ENCODE data around the gene ST6GALNAC1. TPM values are rescaled to one million over a fixed set of nuclear protein-coding genes. Genes with fewer than 3 reads are reported as not detected.

The ST6GALNAC1 gene, protein sequence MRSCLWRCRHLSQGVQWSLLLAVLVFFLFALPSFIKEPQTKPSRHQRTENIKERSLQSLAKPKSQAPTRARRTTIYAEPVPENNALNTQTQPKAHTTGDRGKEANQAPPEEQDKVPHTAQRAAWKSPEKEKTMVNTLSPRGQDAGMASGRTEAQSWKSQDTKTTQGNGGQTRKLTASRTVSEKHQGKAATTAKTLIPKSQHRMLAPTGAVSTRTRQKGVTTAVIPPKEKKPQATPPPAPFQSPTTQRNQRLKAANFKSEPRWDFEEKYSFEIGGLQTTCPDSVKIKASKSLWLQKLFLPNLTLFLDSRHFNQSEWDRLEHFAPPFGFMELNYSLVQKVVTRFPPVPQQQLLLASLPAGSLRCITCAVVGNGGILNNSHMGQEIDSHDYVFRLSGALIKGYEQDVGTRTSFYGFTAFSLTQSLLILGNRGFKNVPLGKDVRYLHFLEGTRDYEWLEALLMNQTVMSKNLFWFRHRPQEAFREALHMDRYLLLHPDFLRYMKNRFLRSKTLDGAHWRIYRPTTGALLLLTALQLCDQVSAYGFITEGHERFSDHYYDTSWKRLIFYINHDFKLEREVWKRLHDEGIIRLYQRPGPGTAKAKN
- polyA plus RNA-seq (2013, experiment 1 of 4): not detected
- polyA plus RNA-seq (2013, experiment 2 of 4): not detected
- polyA plus RNA-seq (2013, experiment 3 of 4): not detected
- not detected for polyA plus RNA-seq (2013, experiment 4 of 4)

DNA sequence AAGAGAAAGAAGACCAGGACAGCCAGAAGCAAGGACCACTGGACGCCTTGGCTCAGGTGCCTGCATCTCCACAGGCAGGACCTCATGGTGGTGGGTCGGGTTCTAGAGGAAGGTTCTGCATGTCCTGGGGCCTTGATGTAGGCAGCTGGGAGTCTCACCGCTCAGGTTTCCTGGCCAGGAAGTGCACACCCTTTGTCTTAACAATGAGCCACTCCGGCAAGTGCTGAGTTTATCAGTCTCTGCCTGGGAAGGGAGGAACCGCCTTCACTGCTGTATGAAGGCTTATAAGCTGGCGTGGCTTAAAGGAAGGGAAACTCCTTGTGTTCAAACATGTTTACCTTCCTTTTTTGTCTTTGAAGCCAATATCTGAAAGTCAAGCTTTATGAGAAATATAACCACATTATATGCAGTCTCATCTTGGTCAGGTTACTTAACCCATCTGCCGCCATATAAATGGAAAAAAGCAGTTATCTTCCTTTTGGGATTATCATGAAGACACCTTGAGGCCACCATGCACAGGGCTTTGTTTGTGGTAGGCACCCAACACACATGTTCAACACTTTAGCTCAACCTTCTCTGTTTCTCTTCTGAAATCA is at the start of gene ST6GALNAC1:
TSS of gene ST6GALNAC1 (minus strand) at position 205 of the 596 bp plus-strand sequence. CDS start at position 86, 119 bp downstream.
- H3K27ac ChIP-seq (ENCODE audit: insufficient read depth, low read depth, low read length, poor library complexity, severe bottlenecking): no peak within 1 kb of the TSS
- H3K36me3 ChIP-seq (ENCODE audit: control insufficient read depth, insufficient read depth, low read length): no peaks in the 10 kb centered on the region
- no peaks in the 10 kb centered on the region for H3K27me3 ChIP-seq (ENCODE audit: control insufficient read depth, insufficient read depth, low read length, poor library complexity, severe bottlenecking)
- H3K9me3 ChIP-seq (ENCODE audit: control insufficient read depth, low read length): no peaks in the 10 kb centered on the region
- 90 to 94% methylated on average over 7 of the region's 7 CpGs for WGBS, 2 experiments
- peaks cover 3% of the 10 kb centered on the region for H3K4me1 ChIP-seq (ENCODE audit: control insufficient read depth, insufficient read depth, low read length)
- H3K4me3 ChIP-seq (ENCODE audit: insufficient read depth, low read depth, low read length): no peak within 1 kb of the TSS

DNA sequence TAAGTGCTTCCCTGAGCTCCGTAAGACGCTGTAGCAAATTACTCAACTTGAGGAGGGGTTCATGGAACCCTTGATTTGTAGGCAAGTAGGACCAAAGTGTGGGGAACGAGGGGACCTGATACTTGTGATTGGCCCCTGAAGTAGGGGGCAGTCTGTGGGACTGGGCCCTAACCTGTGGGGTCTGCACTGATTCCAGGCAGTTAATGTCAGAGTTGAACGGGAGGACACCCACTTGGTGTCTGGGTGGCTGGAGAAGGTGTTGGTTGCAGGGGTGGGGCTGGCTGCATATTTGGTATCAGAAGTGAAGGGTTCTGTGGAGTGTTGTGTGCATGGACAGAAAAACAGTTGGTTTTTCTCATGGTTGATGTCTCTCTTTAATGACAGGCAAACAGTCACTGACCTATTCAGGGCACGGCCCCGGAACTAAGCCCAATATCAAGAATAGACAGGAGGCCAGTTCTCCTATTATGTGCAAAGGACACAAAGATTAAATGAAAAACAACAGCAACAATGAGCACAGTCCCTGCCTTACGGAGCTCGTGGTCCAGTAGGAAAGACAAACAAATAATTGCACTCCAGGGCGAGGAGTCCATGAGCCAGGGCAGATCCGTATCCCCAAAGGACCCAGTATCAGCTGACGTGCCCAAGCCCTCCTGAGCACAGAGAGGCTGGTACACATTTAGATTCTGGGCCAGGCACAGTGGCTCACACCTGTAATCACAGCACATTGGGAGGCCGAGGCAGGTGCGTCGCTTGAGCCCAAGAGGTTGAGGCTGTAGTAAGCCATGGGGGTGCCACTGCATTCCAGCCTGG is 48.0 kb upstream of the ST6GALNAC1 start:
- Histone ChIP-seq H3K36me3 (ENCODE audit: control insufficient read depth, insufficient read depth, low read length) (no peaks in the 10 kb centered on the region), H3K4me1 (ENCODE audit: control insufficient read depth, insufficient read depth, low read length) (no peaks in the 10 kb centered on the region), H3K27ac (ENCODE audit: insufficient read depth, low read depth, low read length, poor library complexity, severe bottlenecking) (no peak overlapping the region), H3K27me3 (ENCODE audit: control insufficient read depth, insufficient read depth, low read length, poor library complexity, severe bottlenecking) (no peaks in the 10 kb centered on the region), H3K9me3 (ENCODE audit: control insufficient read depth, low read length) (no peaks in the 10 kb centered on the region), H3K4me3 (ENCODE audit: insufficient read depth, low read depth, low read length) (no peak overlapping the region)
- 94 to 96% methylated on average over 14 of the region's 14 CpGs for WGBS, 2 experiments

DNA sequence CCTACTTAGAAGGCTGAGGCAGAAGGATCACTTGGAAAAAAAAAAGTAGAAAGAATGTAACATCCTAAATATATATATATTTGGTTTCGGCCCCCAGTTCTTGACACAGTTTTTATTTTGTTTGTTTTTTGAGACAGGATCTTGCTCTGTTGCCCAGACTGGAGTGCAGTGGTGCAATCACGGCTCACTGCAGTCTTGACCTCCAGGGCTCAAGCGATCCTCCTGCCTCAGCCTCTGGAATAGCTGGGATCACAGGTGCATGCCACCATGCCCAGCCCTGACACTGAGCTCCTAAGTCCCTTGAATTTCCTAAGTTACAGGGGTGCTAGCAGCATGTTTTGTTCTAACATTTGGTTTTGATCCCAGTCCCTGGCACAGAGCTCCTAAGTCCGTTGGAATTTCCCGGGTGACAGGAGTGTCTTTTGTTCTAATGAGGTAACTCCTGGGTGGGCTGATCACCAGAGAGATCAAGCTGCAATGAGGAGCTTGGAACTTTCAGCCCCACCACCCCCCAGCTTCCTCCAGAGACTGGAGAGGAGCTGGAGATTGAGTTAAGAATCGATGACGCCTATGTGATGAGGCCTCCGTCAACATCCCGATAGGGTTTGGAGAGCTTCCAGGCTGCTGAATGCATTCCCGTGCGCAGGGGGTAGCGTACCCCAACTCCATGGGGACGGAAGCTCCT is 47.2 kb upstream of the ST6GALNAC1 start:
- H3K27me3 ChIP-seq (ENCODE audit: control insufficient read depth, insufficient read depth, low read length, poor library complexity, severe bottlenecking): no peaks in the 10 kb centered on the region
- 90 to 94% methylated on average over 13 of the region's 13 CpGs for WGBS, 2 experiments
- no peaks in the 10 kb centered on the region for H3K36me3 ChIP-seq (ENCODE audit: control insufficient read depth, insufficient read depth, low read length)
- no peak overlapping the region for H3K27ac ChIP-seq (ENCODE audit: insufficient read depth, low read depth, low read length, poor library complexity, severe bottlenecking)
- H3K4me3 ChIP-seq (ENCODE audit: insufficient read depth, low read depth, low read length): no peak overlapping the region
- H3K4me1 ChIP-seq (ENCODE audit: control insufficient read depth, insufficient read depth, low read length): no peaks in the 10 kb centered on the region
- no peaks in the 10 kb centered on the region for H3K9me3 ChIP-seq (ENCODE audit: control insufficient read depth, low read length)

DNA sequence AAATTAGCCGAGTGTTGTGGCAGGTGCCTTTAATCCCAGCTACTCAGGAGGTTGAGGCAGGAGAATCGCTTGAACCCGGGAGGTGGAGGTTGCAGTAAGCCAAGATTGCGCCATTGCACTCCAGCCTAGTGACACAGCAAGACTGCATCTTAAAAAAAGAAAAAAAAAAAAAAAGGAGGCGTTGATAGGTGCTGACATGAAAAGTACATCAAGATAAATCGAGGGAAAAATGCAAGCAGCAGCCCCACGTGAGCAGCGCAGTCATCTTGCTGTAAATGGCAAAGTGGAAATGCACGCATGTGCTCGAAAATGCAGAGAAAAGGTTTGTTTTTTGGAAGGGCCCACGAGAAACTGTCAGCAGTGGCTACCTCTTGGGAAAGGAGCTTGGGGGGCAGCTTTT is 46.3 kb upstream of the ST6GALNAC1 start:
- H3K27ac ChIP-seq (ENCODE audit: insufficient read depth, low read depth, low read length, poor library complexity, severe bottlenecking): no peak overlapping the region
- 93 to 94% methylated on average over 11 of the region's 11 CpGs for WGBS, 2 experiments
- H3K27me3 ChIP-seq (ENCODE audit: control insufficient read depth, insufficient read depth, low read length, poor library complexity, severe bottlenecking): no peaks in the 10 kb centered on the region
- no peaks in the 10 kb centered on the region for H3K9me3 ChIP-seq (ENCODE audit: control insufficient read depth, low read length)
- no peaks in the 10 kb centered on the region for H3K36me3 ChIP-seq (ENCODE audit: control insufficient read depth, insufficient read depth, low read length)
- H3K4me3 ChIP-seq (ENCODE audit: insufficient read depth, low read depth, low read length): no peak overlapping the region
- H3K4me1 ChIP-seq (ENCODE audit: control insufficient read depth, insufficient read depth, low read length): peaks cover 4% of the 10 kb centered on the region

DNA sequence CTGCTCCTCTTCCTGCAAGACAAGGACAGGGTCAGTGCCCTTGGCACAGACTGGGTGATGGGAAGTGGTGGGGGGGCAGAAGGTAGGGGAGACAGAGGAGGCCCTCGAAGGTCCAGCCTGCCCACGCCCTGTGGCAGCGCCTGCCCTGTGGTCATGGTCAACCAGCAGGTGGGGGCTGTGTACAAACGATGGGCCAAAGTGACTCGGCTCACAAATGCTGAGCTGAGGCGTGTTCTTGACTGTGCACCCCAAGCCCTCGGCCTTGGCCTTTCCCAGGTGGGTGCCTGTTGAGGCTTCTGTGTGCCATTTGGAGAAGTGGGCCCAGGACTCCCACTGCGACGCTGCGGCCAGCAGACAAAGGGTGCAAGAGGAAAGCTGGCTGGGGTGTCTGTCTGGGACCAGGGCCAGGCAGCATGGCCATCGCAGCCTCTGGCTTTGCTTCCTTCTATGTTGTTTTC is 44.6 kb upstream of the ST6GALNAC1 start:
- Histone ChIP-seq H3K27ac (ENCODE audit: insufficient read depth, low read depth, low read length, poor library complexity, severe bottlenecking) (no peak overlapping the region), H3K27me3 (ENCODE audit: control insufficient read depth, insufficient read depth, low read length, poor library complexity, severe bottlenecking) (no peaks in the 10 kb centered on the region), H3K9me3 (ENCODE audit: control insufficient read depth, low read length) (no peaks in the 10 kb centered on the region), H3K36me3 (ENCODE audit: control insufficient read depth, insufficient read depth, low read length) (no peaks in the 10 kb centered on the region), H3K4me3 (ENCODE audit: insufficient read depth, low read depth, low read length) (no peak overlapping the region), H3K4me1 (ENCODE audit: control insufficient read depth, insufficient read depth, low read length) (peaks cover 15% of the 10 kb centered on the region)
- WGBS, 2 experiments: 94 to 95% methylated on average over 11 of the region's 11 CpGs

DNA sequence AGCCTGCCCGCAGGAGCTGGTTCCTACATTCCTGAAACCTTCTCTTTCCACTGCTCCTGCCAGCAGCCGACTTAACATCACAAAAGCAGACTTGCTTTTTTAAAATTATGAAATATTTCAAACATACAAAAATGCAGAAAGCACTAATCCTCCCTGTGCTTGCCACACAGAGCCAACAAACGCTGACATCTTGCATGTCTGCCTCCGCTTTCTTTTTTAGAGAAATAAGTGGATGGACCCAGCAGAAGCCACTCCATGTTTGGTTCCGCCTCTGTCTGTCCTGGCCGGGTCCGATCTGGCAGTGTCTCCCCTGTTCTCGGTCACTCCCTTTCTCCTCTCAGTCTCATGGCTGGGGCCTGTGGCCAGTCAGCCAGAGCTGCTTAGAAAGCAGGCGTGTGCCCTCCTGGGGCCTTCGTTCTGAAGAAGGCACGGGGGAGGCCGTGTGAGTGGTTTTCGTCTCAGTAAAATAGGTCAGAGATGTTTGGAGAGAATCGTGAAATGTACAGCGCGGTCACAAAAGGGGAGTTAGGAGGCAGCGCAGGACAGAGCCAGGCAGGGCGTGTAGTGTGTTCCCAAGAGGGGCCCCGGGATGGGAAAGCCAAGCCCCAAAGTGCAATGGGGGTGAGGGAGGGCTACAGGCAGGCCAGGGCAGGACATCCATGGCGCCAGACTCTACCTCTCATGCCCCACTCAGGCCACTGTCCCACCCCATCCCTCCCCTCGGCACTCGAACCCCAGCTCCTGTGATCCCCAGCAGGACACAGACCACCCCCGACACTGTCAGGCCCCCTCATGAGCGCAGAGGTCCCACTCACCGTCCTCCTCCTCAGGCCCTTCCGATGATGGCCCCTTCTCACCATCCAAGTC is 44.0 kb upstream of the ST6GALNAC1 start:
- WGBS, 2 experiments: 83 to 84% methylated on average over 26 of the region's 26 CpGs
- Histone ChIP-seq H3K36me3 (ENCODE audit: control insufficient read depth, insufficient read depth, low read length) (no peaks in the 10 kb centered on the region), H3K4me1 (ENCODE audit: control insufficient read depth, insufficient read depth, low read length) (peaks cover 18% of the 10 kb centered on the region), H3K4me3 (ENCODE audit: insufficient read depth, low read depth, low read length) (no peak overlapping the region), H3K27me3 (ENCODE audit: control insufficient read depth, insufficient read depth, low read length, poor library complexity, severe bottlenecking) (no peaks in the 10 kb centered on the region), H3K9me3 (ENCODE audit: control insufficient read depth, low read length) (no peaks in the 10 kb centered on the region), H3K27ac (ENCODE audit: insufficient read depth, low read depth, low read length, poor library complexity, severe bottlenecking) (no peak overlapping the region)

DNA sequence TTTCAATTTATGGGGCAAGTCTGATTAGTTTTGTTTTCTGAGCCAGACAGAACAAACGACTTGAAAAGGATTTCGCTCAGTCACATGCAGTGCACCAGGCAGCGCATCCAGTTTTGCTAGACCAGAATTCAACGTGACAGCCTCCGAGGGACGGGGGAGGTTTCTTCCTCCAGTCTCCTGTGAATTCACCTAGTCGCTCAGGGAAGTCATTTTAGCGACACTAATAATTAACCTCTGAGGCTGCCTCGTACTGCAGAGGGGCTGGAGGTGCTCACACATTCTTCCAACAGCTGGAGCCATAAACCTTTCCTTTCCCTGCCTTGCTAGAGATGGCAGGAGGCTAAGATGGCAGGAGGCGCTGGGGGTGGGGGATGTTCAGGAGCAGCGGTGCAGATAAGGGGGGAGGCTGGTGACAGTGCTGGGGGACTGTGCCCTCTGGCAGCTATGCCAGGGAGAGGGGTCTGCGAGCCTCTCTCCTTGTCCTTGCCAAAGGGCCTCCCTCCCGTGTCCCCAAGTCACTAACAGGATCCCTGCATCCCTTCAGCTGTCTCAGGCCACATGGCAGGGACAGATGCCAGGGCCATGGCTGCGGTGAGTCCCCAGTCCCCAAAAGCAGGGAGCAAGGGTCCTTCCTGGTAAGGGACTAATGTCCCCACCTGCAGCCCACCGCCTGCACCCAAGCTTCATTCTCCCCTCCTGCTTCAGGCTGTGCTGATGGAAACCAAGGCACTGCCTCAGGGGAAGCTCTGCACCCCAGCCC is 43.2 kb upstream of the ST6GALNAC1 start:
- Histone ChIP-seq H3K27ac (ENCODE audit: insufficient read depth, low read depth, low read length, poor library complexity, severe bottlenecking) (no peak overlapping the region), H3K9me3 (ENCODE audit: control insufficient read depth, low read length) (no peaks in the 10 kb centered on the region), H3K36me3 (ENCODE audit: control insufficient read depth, insufficient read depth, low read length) (no peaks in the 10 kb centered on the region), H3K4me1 (ENCODE audit: control insufficient read depth, insufficient read depth, low read length) (peaks cover 18% of the 10 kb centered on the region), H3K27me3 (ENCODE audit: control insufficient read depth, insufficient read depth, low read length, poor library complexity, severe bottlenecking) (no peaks in the 10 kb centered on the region), H3K4me3 (ENCODE audit: insufficient read depth, low read depth, low read length) (no peak overlapping the region)
- WGBS, 2 experiments: 88 to 89% methylated on average over 14 to 15 of the region's 15 CpGs

DNA sequence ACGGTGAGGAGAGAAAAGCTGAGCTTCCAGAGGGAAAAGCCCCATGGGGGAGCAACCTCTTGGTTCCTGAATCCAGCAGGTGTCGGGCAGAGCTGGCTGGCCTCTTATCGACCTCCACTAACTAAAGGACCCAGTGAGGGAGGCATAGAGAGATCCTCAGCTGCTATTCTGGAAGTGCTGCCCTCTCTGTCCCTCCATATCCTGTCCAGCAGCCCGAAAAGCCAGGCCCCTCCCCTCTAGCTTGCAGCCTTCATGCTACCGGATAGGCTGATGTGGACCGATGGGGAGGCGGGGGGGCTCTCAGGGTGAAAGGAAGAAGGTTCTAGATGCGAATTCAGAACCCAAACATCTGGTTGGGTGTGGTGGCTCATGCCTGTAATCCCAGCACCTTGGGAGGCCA is 42.3 kb upstream of the ST6GALNAC1 start:
- Histone ChIP-seq H3K4me3 (ENCODE audit: insufficient read depth, low read depth, low read length) (no peak overlapping the region), H3K9me3 (ENCODE audit: control insufficient read depth, low read length) (no peaks in the 10 kb centered on the region), H3K36me3 (ENCODE audit: control insufficient read depth, insufficient read depth, low read length) (no peaks in the 10 kb centered on the region), H3K4me1 (ENCODE audit: control insufficient read depth, insufficient read depth, low read length) (peaks cover 18% of the 10 kb centered on the region), H3K27me3 (ENCODE audit: control insufficient read depth, insufficient read depth, low read length, poor library complexity, severe bottlenecking) (no peaks in the 10 kb centered on the region), H3K27ac (ENCODE audit: insufficient read depth, low read depth, low read length, poor library complexity, severe bottlenecking) (no peak overlapping the region)
- WGBS, 2 experiments: 88 to 89% methylated on average over 8 of the region's 8 CpGs

All from ectodermal cell (in vitro differentiated cells).